Heart left ventricle (tissue), 16 donors: ENCODE measurements around the gene PPIL1. TPM values are rescaled to one million over a fixed set of nuclear protein-coding genes. Genes with fewer than 3 reads are reported as not detected.
A peak's percentile ranks its signal among the peaks of the same experiment; 100 is the strongest.

Experiments used
- ATAC-seq, 4 donors: fragments of 200-7000 bp; cut with Tn5 transposase; one replicate each; pipeline ENCODE4 v1.9.1; 2020 to 2022; ENCODE audit warnings: moderate library complexity in 4 of 4, mild to moderate bottlenecking in 3 of 4, moderate number of reproducible peaks in 1 of 4
- DNase-seq, 5 donors: peaks; one replicate each; pipeline ENCODE4 v3.0.0-alpha.2; 2020
- H3K27ac ChIP-seq, 12 donors: fragments of 200-600 bp; sonication (generic) in 4 of 12; one replicate each; pipeline versions ENCODE4 v1.5.0 to v1.8.0; 2016 to 2022; ENCODE audit warnings: mild to moderate bottlenecking in 2 of 12
- H3K27me3 ChIP-seq, 9 donors: fragments of 200-600 bp; sonication (generic) in 2 of 9; one replicate each; pipeline versions ENCODE4 v1.5.1 to v1.8.0; 2016 to 2022; ENCODE audit warnings: mild to moderate bottlenecking in 3 of 9
- H3K36me3 ChIP-seq, 9 donors: fragments of 200-600 bp; sonication (generic) in 2 of 9; one replicate each; pipeline versions ENCODE4 v1.5.0 to v1.8.0; 2018 to 2022; ENCODE audit warnings: mild to moderate bottlenecking in 2 of 9
- H3K4me1 ChIP-seq, 12 donors: fragments of 200-600 bp; sonication (generic) in 4 of 12; one replicate each; pipeline versions ENCODE4 v1.5.0 to v1.8.0; 2016 to 2022; ENCODE audit warnings: mild to moderate bottlenecking in 3 of 12
- H3K4me3 ChIP-seq, 12 donors: fragments of 200-600 bp; sonication (generic) in 4 of 12; one replicate each; pipeline versions ENCODE4 v1.5.0 to v1.8.0; 2017 to 2022; ENCODE audit warnings: mild to moderate bottlenecking in 9 of 12, moderate library complexity in 4 of 12
- H3K9me3 ChIP-seq, 12 donors: fragments of 200-600 bp; sonication (generic) in 4 of 12; one replicate each; pipeline versions ENCODE4 v1.5.0 to v1.8.0; 2016 to 2022; ENCODE audit warnings: mild to moderate bottlenecking in 1 of 12
- CTCF ChIP-seq, 12 donors: fragments of 200-600 bp; sonication (generic) in 4 of 12; IDR thresholded peaks; one replicate each; pipeline versions ENCODE4 v1.5.0 to v1.8.0; 2018 to 2022; ENCODE audit warnings: antibody characterized with exemption in 12 of 12, mild to moderate bottlenecking in 5 of 12
- POLR2A ChIP-seq, 2 donors: fragments of 450-650 bp; IDR thresholded peaks; one replicate each; pipeline ENCODE4 v1.6.1; 2017; ENCODE audit warnings: antibody characterized with exemption in 2 of 2, mild to moderate bottlenecking in 2 of 2, moderate library complexity in 2 of 2
- WGBS, 4 donors: extraction: QIAGEN DNeasy Blood & Tissue Kit in 2 of 4; methylation state at CpG; one replicate each; pipeline versions ENCODE4 v1.1.5 to v1.1.7; 2013 to 2018; 5-methylcytosine and 5-hydroxymethylcytosine counted together
- intact Hi-C, 10 donors: fragments of 100-400 bp; cut with DNase I; formaldehyde crosslinking; loops; one replicate each; pipeline versions ENCODE4 v1.11.1 to v1.14.2; 2022
- long read RNA-seq, 3 donors: library from polyadenylated mRNA; unstranded; transcript quantifications; one replicate each; pipeline ENCODE4 v2.0.0, GENCODE V29; 2020 to 2021
- polyA plus RNA-seq, 2 donors: library from polyadenylated mRNA; stranded (reverse); fragments of 200-250 nt; gene quantifications; one replicate each; pipeline ENCODE4 v1.2.3, GENCODE V29; 2013
- total RNA-seq, 9 donors: library from RNA; depleted of rRNA in 2 of 9; stranded (reverse); fragments of >200 nt in 2 of 9; fragmentation: NEBNext Ultra II Directional in 3 of 9; extraction: Animal tissue kit (Norgen Biotek cat#: 25700) in 3 of 9; gene quantifications; one replicate each; pipeline versions ENCODE4 v1.1.0 to v1.2.4, GENCODE V29; 2016 to 2023
- donor health status: ischemic (EF 13 %, LVEDD 7.1; RV severe dilation, severe dysfunction).
- donor health status: healthy with polysubstance abuse.
- donor health status: DM: no; HTN: yes; CAD: no.
- donor health status: DM: no; HTN: no; CAD: no.
- donor health status: ischemic (EF 25% LVEDD 6.9; RV normal size, moderate dysfunction).
- donor health status: ischemic (EF 25% LVEDD 5.7; RV mildly dilated, moderate dysfunction).
- donor health status: healthy.
- donor health status: DM: yes; HTN: yes; CAD: no.
- donor health status: ischemic (EF 35%, LVEDD 5.7; RV mildly dilated, moderate dysfunction).
- donor health status: nonischemic (EF 11% LVEDD 7.7; RV severe dilation, severe dysfunction).
- donor health status: DM: yes; HTN: yes; CAD: no.
- donor health status: PGD.
- donor health status: ischemic (EF 29% LVEDD 5.4; RV normal size, mild dysfunction).
- donor health status: nonischemic (EF 23%, LVEDD 6.1; RV moderate dilation, normal function).

The PPIL1 gene
- total RNA-seq (10 to 100 TPM; 30.9 to 61.6 (median 42.6) TPM), polyA plus RNA-seq (10 to 100 TPM; 42.6 to 69.3 TPM)
- long read RNA-seq, donor 1, transcript PPIL1-201 (4 exons, 1,739 nt) = major isoform, 30 of 47 reads
- long read RNA-seq, donor 1, partial matches to known transcripts = 16 of 47 reads
- long read RNA-seq, donor 1, other reads (novel, unspliced or antisense) = 1 of 47 reads
- long read RNA-seq, donor 2, transcript PPIL1-201 (4 exons, 1,739 nt) = major isoform, 186 of 243 reads
- long read RNA-seq, donor 2, partial matches to known transcripts = 53 of 243 reads
- long read RNA-seq, donor 2, other reads (novel, unspliced or antisense) = 2 of 243 reads
- long read RNA-seq, donor 3, transcript PPIL1-201 (4 exons, 1,739 nt) = major isoform, 35 of 48 reads
- long read RNA-seq, donor 3, partial matches to known transcripts = 8 of 48 reads
- long read RNA-seq, donor 3, other reads (novel, unspliced or antisense) = 1 of 48 reads

- H3K9me3 ChIP-seq = no peaks in the 10 kb centered on the region
- WGBS, 4 donors = 0 to 1% (median 0%) methylated on average over 43 to 54 of the region's 54 CpGs
- TF ChIP-seq POLR2A (IDR thresholded peaks at IDR 0.05) (peak in 1 of 2 donors; percentile 77), CTCF (IDR thresholded peaks at IDR 0.05) (peak in 2 of 12 donors; percentile 5 to 10)
- peaks cover 0 to 18% (median 7%) of the 10 kb centered on the region in 9 donors for H3K36me3 ChIP-seq
- peaks cover 0 to 32% (median 16%) of the 10 kb centered on the region in 12 donors for H3K4me1 ChIP-seq
- H3K4me3 ChIP-seq = peak within 1 kb of the TSS; percentile 66 to 96 (median 85)
- ATAC-seq = peak; percentile 84 to 94 (median 89)
- intact Hi-C loops = no loop called here
- H3K27ac ChIP-seq = peak within 1 kb of the TSS; percentile 68 to 96 (median 90)
- DNase-seq = peak; percentile 82 to 89 (median 86)
- no peaks in the 10 kb centered on the region for H3K27me3 ChIP-seq
Measured at GRCh38 chr6:36874443-36875249, at the start of gene PPIL1. PPIL1 (minus strand) TSS chr6:36874803; CDS start chr6:36874772, 31 bp downstream.

GRCh38 chr6:36924131-36924530, 49.5 kb upstream of the PPIL1 start:
- H3K27me3 ChIP-seq = no peaks in the 10 kb centered on the region
- 87 to 97% (median 89%) methylated on average over 4 of the region's 4 CpGs for WGBS, 4 donors
- H3K27ac ChIP-seq = no peak overlapping the region
- peaks cover 0 to 39% (median 23%) of the 10 kb centered on the region in 12 donors for H3K4me1 ChIP-seq
- no peak overlapping the region for H3K4me3 ChIP-seq
- H3K9me3 ChIP-seq = no peaks in the 10 kb centered on the region
- ATAC-seq (no peak), DNase-seq (no peak)
- H3K36me3 ChIP-seq = peaks cover 0 to 68% (median 59%) of the 10 kb centered on the region in 9 donors
- no peak for TF ChIP-seq CTCF (IDR thresholded peaks at IDR 0.05)
- no peak for TF ChIP-seq POLR2A (IDR thresholded peaks at IDR 0.05)
- intact Hi-C loops = no loop called here

- ATAC-seq (peak in 1 of 4 donors; percentile 9), DNase-seq (no peak)
- H3K36me3 ChIP-seq = peaks cover 0 to 97% (median 88%) of the 10 kb centered on the region in 9 donors
- H3K27ac ChIP-seq = peak overlapping the region in 9 of 12 donors; percentile 5 to 80 (median 43)
- H3K4me1 ChIP-seq = peaks cover 0 to 42% (median 25%) of the 10 kb centered on the region in 12 donors
- H3K27me3 ChIP-seq = no peaks in the 10 kb centered on the region
- WGBS, 4 donors = 72 to 80% (median 76%) methylated on average over 5 of the region's 5 CpGs
- H3K9me3 ChIP-seq = no peaks in the 10 kb centered on the region
- intact Hi-C loops = no loop called here
- H3K4me3 ChIP-seq = no peak overlapping the region
- TF ChIP-seq CTCF (IDR thresholded peaks at IDR 0.05) = no peak
- TF ChIP-seq POLR2A (IDR thresholded peaks at IDR 0.05) = no peak
Measured at GRCh38 chr6:36920546-36920945, 45.9 kb upstream of the PPIL1 start.

GRCh38 chr6:36920049-36920448, 45.4 kb upstream of the PPIL1 start:
- intact Hi-C loops = no loop called here
- no peaks in the 10 kb centered on the region for H3K9me3 ChIP-seq
- DNase-seq (no peak), ATAC-seq (no peak)
- 88 to 91% (median 91%) methylated on average over 4 of the region's 4 CpGs for WGBS, 4 donors
- H3K27ac ChIP-seq = peak overlapping the region in 9 of 12 donors; percentile 11 to 80 (median 32)
- no peak overlapping the region for H3K4me3 ChIP-seq
- H3K4me1 ChIP-seq = peaks cover 0 to 43% (median 25%) of the 10 kb centered on the region in 12 donors
- H3K36me3 ChIP-seq = peaks cover 0 to 99% (median 88%) of the 10 kb centered on the region in 9 donors
- TF ChIP-seq CTCF (IDR thresholded peaks at IDR 0.05) = no peak
- no peak for TF ChIP-seq POLR2A (IDR thresholded peaks at IDR 0.05)
- no peaks in the 10 kb centered on the region for H3K27me3 ChIP-seq
